ENCODE measurements around the gene SNPH.
A peak's percentile ranks its signal among the peaks of the same experiment; 100 is the strongest.

Gene SNPH

GRCh38 chr20:1323830-1324597 is 57.9 kb downstream of the SNPH start:
- DNase-seq (ENCODE audit: low spot score) = no peak

- DNase-seq (ENCODE audit: low spot score) = no peak
Measured at GRCh38 chr20:1324598-1325172, 58.6 kb downstream of the SNPH start.

- DNase-seq (ENCODE audit: low spot score) = peak; percentile 100
Measured at GRCh38 chr20:1325173-1326030, 59.3 kb downstream of the SNPH start.

- DNase-seq (ENCODE audit: low spot score) = peak; percentile 39
Measured at GRCh38 chr20:1326031-1326930, 60.2 kb downstream of the SNPH start.

- DNase-seq (ENCODE audit: low spot score) = peak; percentile 57
Measured at GRCh38 chr20:1327241-1327653, 61.2 kb downstream of the SNPH start.

- DNase-seq (ENCODE audit: low spot score) = no peak
Measured at GRCh38 chr20:1327827-1328679, 62.0 kb downstream of the SNPH start.

- DNase-seq (ENCODE audit: low spot score) = no peak
Measured at GRCh38 chr20:1328680-1329330, 62.7 kb downstream of the SNPH start, which contains the start of gene SDCBP2. Gene SDCBP2, minus strand, starts transcription at chr20:1329139. Its CDS starts 8,723 bp downstream, at chr20:1320416.

GRCh38 chr20:1330075-1330830 is 64.2 kb downstream of the SNPH start:
- DNase-seq (ENCODE audit: low spot score) = no peak

GRCh38 chr20:1331101-1331500 is 65.0 kb downstream of the SNPH start:
- no peak for DNase-seq (ENCODE audit: low spot score)

GRCh38 chr20:1331801-1332453 is 65.8 kb downstream of the SNPH start:
- no peak for DNase-seq (ENCODE audit: low spot score)

- DNase-seq (ENCODE audit: low spot score) = no peak
Measured at GRCh38 chr20:1332749-1333300, 66.7 kb downstream of the SNPH start.

- DNase-seq (ENCODE audit: low spot score) = no peak
Measured at GRCh38 chr20:1333462-1334369, 67.6 kb downstream of the SNPH start.

GRCh38 chr20:1334370-1334731 is 68.3 kb downstream of the SNPH start:
- DNase-seq (ENCODE audit: low spot score) = no peak

GRCh38 chr20:1334761-1335160 is 68.7 kb downstream of the SNPH start:
- DNase-seq (ENCODE audit: low spot score) = no peak

- DNase-seq (ENCODE audit: low spot score) = no peak
Measured at GRCh38 chr20:1335961-1336698, 70.0 kb downstream of the SNPH start.

- DNase-seq (ENCODE audit: low spot score) = no peak
Measured at GRCh38 chr20:1336699-1337367, 70.7 kb downstream of the SNPH start.

Measured in COLO829 (cell line).